HEK293 (cell line): ENCODE measurements around the gene SLC22A4.

ENCODE experiments used
- CTCF ChIA-PET: fragments of 350-600 bp; formaldehyde crosslinking; extraction: SDS; loops from one replicate; lab custom pipeline; 2021; ENCODE audit warnings: antibody characterized with exemption; lab: Yijun Ruan, JAX
- POLR2A ChIA-PET: fragments of 300-600 bp; formaldehyde crosslinking; extraction: SDS; loops from one replicate; lab custom pipeline; 2020; ENCODE audit warnings: antibody characterized with exemption, inconsistent platforms; lab: Yijun Ruan, JAX
- H3K27ac ChIP-seq: fragments of 200-500 bp; sonication (Bioruptor generic); 2 replicates; pipeline ENCODE4 v1.5.1; 2014; ENCODE audit warnings: low read depth, low read length, control low read depth, inconsistent platforms; ENCODE audit errors: extremely low read depth
- H3K36me3 ChIP-seq, 2 experiments: fragments of 200-500 bp in 1 of 2; sonication (Bioruptor generic) in 1 of 2; 1 replicate in 1 of 2; 2 replicates in 1 of 2; pipeline ENCODE4 v1.5.1; 2014 to 2017; ENCODE audit warnings: inconsistent platforms in 2 of 2, low read length in 2 of 2; ENCODE audit not compliant: control insufficient read depth in 2 of 2, insufficient read depth in 1 of 2
- H3K4me1 ChIP-seq: fragments of 200-500 bp; sonication (Bioruptor generic); 2 replicates; pipeline ENCODE4 v1.5.1; 2014; ENCODE audit warnings: mild to moderate bottlenecking, low read length, inconsistent platforms; ENCODE audit not compliant: control insufficient read depth, insufficient read depth
- H3K4me3 ChIP-seq: 2 replicates; pipeline ENCODE4 v1.5.1; 2011; ENCODE audit warnings: low read depth, mild to moderate bottlenecking, control low read depth, low read length, moderate library complexity
- H3K9me3 ChIP-seq: fragments of 200-500 bp; sonication (Bioruptor generic); 2 replicates; pipeline ENCODE4 v1.5.1; 2014; ENCODE audit warnings: low read depth, low read length, inconsistent platforms; ENCODE audit not compliant: control insufficient read depth, insufficient read depth
- HOXA7 ChIP-seq: sonication (generic); formaldehyde crosslinking; IDR thresholded peaks from 2 replicates; pipeline ENCODE4 v1.8.1; 2022; ENCODE audit warnings: missing genetic modification reagents, borderline replicate concordance
- KLF16 ChIP-seq: fragments of 450-650 bp; formaldehyde crosslinking; IDR thresholded peaks from 2 replicates; pipeline ENCODE4 v1.5.1; 2017; ENCODE audit warnings: missing biosample characterization, missing genetic modification characterization
- KLF9 ChIP-seq: fragments of 450-650 bp; formaldehyde crosslinking; IDR thresholded peaks from 2 replicates; pipeline ENCODE4 v1.5.1; 2016; ENCODE audit warnings: missing biosample characterization, missing genetic modification characterization, low read depth
- MZF1 ChIP-seq: fragments of 450-650 bp; formaldehyde crosslinking; IDR thresholded peaks from 2 replicates; pipeline ENCODE4 v1.5.1; 2017; ENCODE audit warnings: missing biosample characterization, missing genetic modification characterization, borderline replicate concordance
- OSR2 ChIP-seq: fragments of 450-650 bp; formaldehyde crosslinking; IDR thresholded peaks from 2 replicates; pipeline ENCODE4 v1.5.1; 2016; ENCODE audit warnings: missing biosample characterization, missing genetic modification characterization
- PRDM1 ChIP-seq: fragments of 450-650 bp; formaldehyde crosslinking; IDR thresholded peaks from 2 replicates; pipeline ENCODE4; 2016; ENCODE audit warnings: missing biosample characterization, missing genetic modification characterization
- SCRT1 ChIP-seq: fragments of 450-650 bp; formaldehyde crosslinking; IDR thresholded peaks from 2 replicates; pipeline ENCODE4 v1.5.1; 2016; ENCODE audit warnings: missing biosample characterization, missing genetic modification characterization, borderline replicate concordance
- YY2 ChIP-seq: fragments of 450-650 bp; formaldehyde crosslinking; IDR thresholded peaks from 2 replicates; pipeline ENCODE4 v1.5.1; 2016; ENCODE audit warnings: missing biosample characterization, missing genetic modification characterization
- ZBTB17 ChIP-seq: fragments of 450-650 bp; formaldehyde crosslinking; IDR thresholded peaks from 2 replicates; pipeline ENCODE4 v1.5.1; 2016; ENCODE audit warnings: missing biosample characterization, missing genetic modification characterization
- ZBTB20 ChIP-seq: fragments of 450-650 bp; formaldehyde crosslinking; IDR thresholded peaks from 2 replicates; pipeline ENCODE4 v1.5.1; 2016; ENCODE audit warnings: missing biosample characterization, missing genetic modification characterization
- ZNF132 ChIP-seq: fragments of 450-650 bp; formaldehyde crosslinking; IDR thresholded peaks from 2 replicates; pipeline ENCODE4 v1.5.1; 2017; ENCODE audit warnings: missing biosample characterization, missing genetic modification characterization, borderline replicate concordance
- ZNF133 ChIP-seq: fragments of 450-650 bp; formaldehyde crosslinking; IDR thresholded peaks from 2 replicates; pipeline ENCODE4 v1.5.1; 2016; ENCODE audit warnings: missing biosample characterization, missing genetic modification characterization
- ZNF138 ChIP-seq: fragments of 450-650 bp; formaldehyde crosslinking; IDR thresholded peaks from 2 replicates; pipeline ENCODE4 v1.5.1; 2016; ENCODE audit warnings: missing biosample characterization, missing genetic modification characterization, borderline replicate concordance
- ZNF248 ChIP-seq: fragments of 450-650 bp; formaldehyde crosslinking; IDR thresholded peaks from 2 replicates; pipeline ENCODE4 v1.5.1; 2017; ENCODE audit warnings: missing biosample characterization, missing genetic modification characterization
- ZNF311 ChIP-seq: fragments of 450-650 bp; formaldehyde crosslinking; IDR thresholded peaks from 2 replicates; pipeline ENCODE4 v1.5.1; 2017; ENCODE audit warnings: missing biosample characterization, missing genetic modification characterization, borderline replicate concordance
- ZNF350 ChIP-seq: fragments of 450-650 bp; formaldehyde crosslinking; IDR thresholded peaks from 2 replicates; pipeline ENCODE4 v1.5.0; 2017; ENCODE audit warnings: missing biosample characterization, mild to moderate bottlenecking, missing genetic modification characterization
- ZNF426 ChIP-seq: fragments of 450-650 bp; formaldehyde crosslinking; IDR thresholded peaks from 2 replicates; pipeline ENCODE4 v1.5.1; 2017; ENCODE audit warnings: missing biosample characterization, missing genetic modification characterization, mild to moderate bottlenecking, inconsistent platforms, moderate library complexity
- ZNF514 ChIP-seq: fragments of 450-650 bp; formaldehyde crosslinking; IDR thresholded peaks from 2 replicates; pipeline ENCODE4 v1.5.1; 2016; ENCODE audit warnings: missing biosample characterization, missing genetic modification characterization
- ZNF521 ChIP-seq: fragments of 450-650 bp; formaldehyde crosslinking; IDR thresholded peaks from 2 replicates; pipeline ENCODE4 v1.5.1; 2017; ENCODE audit warnings: missing biosample characterization, mild to moderate bottlenecking, missing genetic modification characterization
- ZNF530 ChIP-seq: fragments of 450-650 bp; formaldehyde crosslinking; IDR thresholded peaks from 2 replicates; pipeline ENCODE4 v1.5.1; 2016; ENCODE audit warnings: low read depth, missing biosample characterization, missing genetic modification characterization
- ZNF549 ChIP-seq: fragments of 450-650 bp; IDR thresholded peaks from 2 replicates; pipeline ENCODE4 v1.5.1; 2018; ENCODE audit warnings: missing biosample characterization, missing genetic modification characterization, mild to moderate bottlenecking, inconsistent platforms, moderate library complexity
- ZNF76 ChIP-seq: fragments of 450-650 bp; formaldehyde crosslinking; IDR thresholded peaks from 2 replicates; pipeline ENCODE4; 2016; ENCODE audit warnings: low read depth, missing biosample characterization, missing genetic modification characterization, borderline replicate concordance
- ZNF792 ChIP-seq: fragments of 450-650 bp; formaldehyde crosslinking; IDR thresholded peaks from 2 replicates; pipeline ENCODE4 v1.5.1; 2016; ENCODE audit warnings: missing biosample characterization, missing genetic modification characterization
- ZNF830 ChIP-seq: fragments of 450-650 bp; IDR thresholded peaks from 2 replicates; pipeline ENCODE4 v1.5.0; 2018; ENCODE audit warnings: missing biosample characterization, missing genetic modification characterization, low read depth, mild to moderate bottlenecking, moderate library complexity
- ZXDB ChIP-seq: fragments of 450-650 bp; formaldehyde crosslinking; IDR thresholded peaks from 2 replicates; pipeline ENCODE4 v1.5.1; 2016; ENCODE audit warnings: missing biosample characterization, missing genetic modification characterization
- TF ChIP-seq, protein P1 (sequence below): fragments of 450-650 bp; formaldehyde crosslinking; optimal IDR thresholded peaks from 2 replicates; pipeline ENCODE3; 2016; ENCODE audit warnings: missing biosample characterization, mild to moderate bottlenecking, missing genetic modification characterization
- TF ChIP-seq, protein P2 (sequence below): sonication (generic); formaldehyde crosslinking; IDR thresholded peaks from 2 replicates; pipeline ENCODE4 v1.8.1; 2022; ENCODE audit warnings: mild to moderate bottlenecking, moderate library complexity, missing genetic modification reagents
- TF ChIP-seq, protein P3 (sequence below): fragments of 450-650 bp; formaldehyde crosslinking; IDR thresholded peaks from 2 replicates; pipeline ENCODE4 v1.5.1; 2016; ENCODE audit warnings: missing biosample characterization, missing genetic modification characterization
- TF ChIP-seq, protein P4 (sequence below): fragments of 450-650 bp; formaldehyde crosslinking; IDR thresholded peaks from 2 replicates; pipeline ENCODE4 v1.5.1; 2017; ENCODE audit warnings: missing biosample characterization, missing genetic modification characterization
- TF ChIP-seq, protein P5 (sequence below): fragments of 450-650 bp; formaldehyde crosslinking; IDR thresholded peaks from 2 replicates; pipeline ENCODE4 v1.5.1; 2017; ENCODE audit warnings: missing biosample characterization, missing genetic modification characterization
- TF ChIP-seq, protein P6 (sequence below): fragments of 450-650 bp; IDR thresholded peaks from 2 replicates; pipeline ENCODE4 v1.5.1; 2018; ENCODE audit warnings: missing biosample characterization, missing genetic modification characterization

Gene SLC22A4

DNA sequence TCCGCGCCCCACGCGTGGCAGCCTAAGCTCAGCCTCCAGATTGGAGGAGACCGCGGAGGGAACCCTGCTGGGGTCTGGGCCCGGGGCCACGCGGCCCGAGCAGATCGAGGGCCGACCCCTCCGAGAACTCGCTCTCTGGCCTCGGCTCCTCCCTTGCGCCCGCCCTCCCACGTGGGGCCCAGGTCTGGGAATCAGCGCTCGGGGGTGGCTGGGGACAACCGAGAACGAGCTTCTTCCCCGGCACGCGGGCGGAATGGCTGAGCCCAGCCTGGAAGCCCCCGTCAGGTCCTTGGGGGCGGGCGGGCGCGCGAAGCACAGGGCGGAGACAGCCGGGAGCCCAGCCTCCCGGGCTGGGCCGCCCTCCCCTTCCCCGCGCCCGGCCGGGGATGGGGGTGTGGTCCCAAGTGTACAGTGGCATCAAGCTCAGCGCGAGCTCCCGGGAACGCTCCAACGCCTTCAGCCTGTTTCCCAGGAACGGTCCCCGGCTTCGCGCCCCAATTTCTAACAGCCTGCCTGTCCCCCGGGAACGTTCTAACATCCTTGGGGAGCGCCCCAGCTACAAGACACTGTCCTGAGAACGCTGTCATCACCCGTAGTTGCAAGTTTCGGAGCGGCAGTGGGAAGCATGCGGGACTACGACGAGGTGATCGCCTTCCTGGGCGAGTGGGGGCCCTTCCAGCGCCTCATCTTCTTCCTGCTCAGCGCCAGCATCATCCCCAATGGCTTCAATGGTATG is at the start of gene SLC22A4:
Gene SLC22A4, plus strand, starts transcription at position 403 of the 736 bp plus-strand sequence. Its CDS starts 223 bp downstream, at position 626.
- CTCF ChIA-PET: interaction anchor here (0.6 to 3.3 kb wide), 13 partner anchors 12 to 526 kb away, joined by 3 to 16 read pairs (median 5); partner anchors contain the start of gene SLC22A5
- H3K4me1 ChIP-seq: peaks cover 4% of the 10 kb centered on the region; the same call in 1 of the 2 replicates
- no peaks in the 10 kb centered on the region for H3K36me3 ChIP-seq
- no peaks in the 10 kb centered on the region for H3K9me3 ChIP-seq
- POLR2A ChIA-PET: interaction anchor here (0.6 to 3.3 kb wide), 30 partner anchors 9 to 1758 kb away, joined by 3 to 52 read pairs (median 5); partner anchors contain the start of genes IRF1, KIF3A, P4HA2 and SLC22A5
- peak within 1 kb of the TSS; percentile 63 for H3K4me3 ChIP-seq
- H3K27ac ChIP-seq: peak within 1 kb of the TSS; percentile 96
- TF ChIP-seq ZNF248: no peak
- TF ChIP-seq OSR2 (tag by site-specific recombination): peak; percentile 22
- TF ChIP-seq, protein P1, sequence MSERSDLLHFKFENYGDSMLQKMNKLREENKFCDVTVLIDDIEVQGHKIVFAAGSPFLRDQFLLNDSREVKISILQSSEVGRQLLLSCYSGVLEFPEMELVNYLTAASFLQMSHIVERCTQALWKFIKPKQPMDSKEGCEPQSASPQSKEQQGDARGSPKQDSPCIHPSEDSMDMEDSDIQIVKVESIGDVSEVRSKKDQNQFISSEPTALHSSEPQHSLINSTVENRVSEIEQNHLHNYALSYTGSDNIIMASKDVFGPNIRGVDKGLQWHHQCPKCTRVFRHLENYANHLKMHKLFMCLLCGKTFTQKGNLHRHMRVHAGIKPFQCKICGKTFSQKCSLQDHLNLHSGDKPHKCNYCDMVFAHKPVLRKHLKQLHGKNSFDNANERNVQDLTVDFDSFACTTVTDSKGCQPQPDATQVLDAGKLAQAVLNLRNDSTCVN (tag by site-specific recombination): peak; percentile 93
- TF ChIP-seq ZNF133 (tag by site-specific recombination): no peak
- no peak for TF ChIP-seq ZNF521 (tag by site-specific recombination)
- TF ChIP-seq PRDM1 (tag by site-specific recombination): no peak
- peak; percentile 95 for TF ChIP-seq ZBTB20
- no peak for TF ChIP-seq ZNF792 (tag by site-specific recombination)
- TF ChIP-seq ZXDB (tag by site-specific recombination): 0 out of 2 replicates have a peak, but pooled peaks have one; percentile 2
- no peak for TF ChIP-seq ZNF830 (tag by site-specific recombination)
- TF ChIP-seq, protein P2, sequence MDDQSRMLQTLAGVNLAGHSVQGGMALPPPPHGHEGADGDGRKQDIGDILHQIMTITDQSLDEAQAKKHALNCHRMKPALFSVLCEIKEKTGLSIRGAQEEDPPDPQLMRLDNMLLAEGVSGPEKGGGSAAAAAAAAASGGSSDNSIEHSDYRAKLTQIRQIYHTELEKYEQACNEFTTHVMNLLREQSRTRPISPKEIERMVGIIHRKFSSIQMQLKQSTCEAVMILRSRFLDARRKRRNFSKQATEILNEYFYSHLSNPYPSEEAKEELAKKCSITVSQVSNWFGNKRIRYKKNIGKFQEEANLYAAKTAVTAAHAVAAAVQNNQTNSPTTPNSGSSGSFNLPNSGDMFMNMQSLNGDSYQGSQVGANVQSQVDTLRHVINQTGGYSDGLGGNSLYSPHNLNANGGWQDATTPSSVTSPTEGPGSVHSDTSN: no peak
- peak; percentile 88 for TF ChIP-seq ZBTB17 (tag by site-specific recombination)
- no peak for TF ChIP-seq MZF1 (tag by site-specific recombination)
- no peak for TF ChIP-seq YY2 (tag by site-specific recombination)
- no peak for TF ChIP-seq SCRT1 (tag by site-specific recombination)
- TF ChIP-seq KLF16: peak; percentile 31; the same call in 1 of the 2 replicates
- TF ChIP-seq ZNF138 (tag by site-specific recombination): no peak
- TF ChIP-seq, protein P3, sequence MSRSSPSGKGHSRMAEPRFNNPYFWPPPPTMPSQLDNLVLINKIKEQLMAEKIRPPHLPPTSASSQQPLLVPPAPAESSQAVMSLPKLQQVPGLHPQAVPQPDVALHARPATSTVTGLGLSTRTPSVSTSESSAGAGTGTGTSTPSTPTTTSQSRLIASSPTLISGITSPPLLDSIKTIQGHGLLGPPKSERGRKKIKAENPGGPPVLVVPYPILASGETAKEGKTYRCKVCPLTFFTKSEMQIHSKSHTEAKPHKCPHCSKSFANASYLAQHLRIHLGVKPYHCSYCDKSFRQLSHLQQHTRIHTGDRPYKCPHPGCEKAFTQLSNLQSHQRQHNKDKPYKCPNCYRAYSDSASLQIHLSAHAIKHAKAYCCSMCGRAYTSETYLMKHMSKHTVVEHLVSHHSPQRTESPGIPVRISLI (tag by site-specific recombination): no peak
- TF ChIP-seq HOXA7 (CRISPR knock-in tag): no peak
- TF ChIP-seq, protein P4, sequence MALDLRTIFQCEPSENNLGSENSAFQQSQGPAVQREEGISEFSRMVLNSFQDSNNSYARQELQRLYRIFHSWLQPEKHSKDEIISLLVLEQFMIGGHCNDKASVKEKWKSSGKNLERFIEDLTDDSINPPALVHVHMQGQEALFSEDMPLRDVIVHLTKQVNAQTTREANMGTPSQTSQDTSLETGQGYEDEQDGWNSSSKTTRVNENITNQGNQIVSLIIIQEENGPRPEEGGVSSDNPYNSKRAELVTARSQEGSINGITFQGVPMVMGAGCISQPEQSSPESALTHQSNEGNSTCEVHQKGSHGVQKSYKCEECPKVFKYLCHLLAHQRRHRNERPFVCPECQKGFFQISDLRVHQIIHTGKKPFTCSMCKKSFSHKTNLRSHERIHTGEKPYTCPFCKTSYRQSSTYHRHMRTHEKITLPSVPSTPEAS (tag by site-specific recombination): no peak; the same call in 1 of the 2 replicates
- TF ChIP-seq ZNF350 (tag by site-specific recombination): no peak
- no peak for TF ChIP-seq ZNF530 (tag by site-specific recombination)
- TF ChIP-seq, protein P5, sequence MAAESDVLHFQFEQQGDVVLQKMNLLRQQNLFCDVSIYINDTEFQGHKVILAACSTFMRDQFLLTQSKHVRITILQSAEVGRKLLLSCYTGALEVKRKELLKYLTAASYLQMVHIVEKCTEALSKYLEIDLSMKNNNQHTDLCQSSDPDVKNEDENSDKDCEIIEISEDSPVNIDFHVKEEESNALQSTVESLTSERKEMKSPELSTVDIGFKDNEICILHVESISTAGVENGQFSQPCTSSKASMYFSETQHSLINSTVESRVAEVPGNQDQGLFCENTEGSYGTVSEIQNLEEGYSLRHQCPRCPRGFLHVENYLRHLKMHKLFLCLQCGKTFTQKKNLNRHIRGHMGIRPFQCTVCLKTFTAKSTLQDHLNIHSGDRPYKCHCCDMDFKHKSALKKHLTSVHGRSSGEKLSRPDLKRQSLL (tag by site-specific recombination): peak; percentile 39; the same call in 1 of the 2 replicates
- no peak for TF ChIP-seq ZNF426
- TF ChIP-seq ZNF132 (tag by site-specific recombination): no peak
- no peak for TF ChIP-seq ZNF311 (tag by site-specific recombination)
- TF ChIP-seq ZNF549: no peak
- 0 out of 2 replicates have a peak, but pooled peaks have one; percentile 65 for TF ChIP-seq ZNF76
- TF ChIP-seq, protein P6, sequence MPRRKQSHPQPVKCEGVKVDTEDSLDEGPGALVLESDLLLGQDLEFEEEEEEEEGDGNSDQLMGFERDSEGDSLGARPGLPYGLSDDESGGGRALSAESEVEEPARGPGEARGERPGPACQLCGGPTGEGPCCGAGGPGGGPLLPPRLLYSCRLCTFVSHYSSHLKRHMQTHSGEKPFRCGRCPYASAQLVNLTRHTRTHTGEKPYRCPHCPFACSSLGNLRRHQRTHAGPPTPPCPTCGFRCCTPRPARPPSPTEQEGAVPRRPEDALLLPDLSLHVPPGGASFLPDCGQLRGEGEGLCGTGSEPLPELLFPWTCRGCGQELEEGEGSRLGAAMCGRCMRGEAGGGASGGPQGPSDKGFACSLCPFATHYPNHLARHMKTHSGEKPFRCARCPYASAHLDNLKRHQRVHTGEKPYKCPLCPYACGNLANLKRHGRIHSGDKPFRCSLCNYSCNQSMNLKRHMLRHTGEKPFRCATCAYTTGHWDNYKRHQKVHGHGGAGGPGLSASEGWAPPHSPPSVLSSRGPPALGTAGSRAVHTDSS (tag by site-specific recombination): no peak
- TF ChIP-seq ZNF514 (tag by site-specific recombination): no peak
- TF ChIP-seq KLF9 (tag by site-specific recombination): peak; percentile 94
